HCT116 (cell line): ENCODE measurements around the gene MXRA7.

ENCODE experiments used
- ATF3 ChIP-seq: IDR thresholded peaks from 2 replicates; pipeline ENCODE4 v1.6.1; 2012
- EZH2 ChIP-seq: fragments of 200-600 bp; sonication (generic); IDR thresholded peaks from 2 replicates; pipeline ENCODE4 v1.6.1; 2017; ENCODE audit warnings: antibody characterized with exemption, mixed run types
- EZH2phosphoT487 ChIP-seq: fragments of 200-600 bp; IDR thresholded peaks from 2 replicates; pipeline ENCODE4 v1.6.1; 2018; ENCODE audit warnings: antibody characterized with exemption, borderline replicate concordance
- MAX ChIP-seq: IDR thresholded peaks from 2 replicates; pipeline ENCODE4 v1.6.1; 2012
- POLR2A ChIP-seq: IDR thresholded peaks from 2 replicates; pipeline ENCODE4 v1.7.0; 2011; ENCODE audit warnings: borderline replicate concordance; ENCODE audit not compliant: insufficient read depth, insufficient read length; ENCODE audit errors: extremely low read depth
- POLR2AphosphoS5 ChIP-seq: IDR thresholded peaks from 2 replicates; pipeline ENCODE4 v1.6.1; 2011; ENCODE audit warnings: mild to moderate bottlenecking, low read depth, low read length, moderate library complexity
- RAD21 ChIP-seq: IDR thresholded peaks from 2 replicates; pipeline ENCODE4 v1.6.1; 2012; ENCODE audit warnings: low read depth, mild to moderate bottlenecking
- SP1 ChIP-seq: IDR thresholded peaks from 2 replicates; pipeline ENCODE4 v1.6.1; 2012; ENCODE audit warnings: low read depth
- TF ChIP-seq, protein P1 (sequence below), 3 experiments: fragments of 200-600 bp in 1 of 3; sonication (generic) in 1 of 3; IDR thresholded peaks in 2 of 3; conservative IDR thresholded peaks in 1 of 3; 2 replicates each; pipeline ENCODE4 v1.5.1; 2012 to 2017; ENCODE audit warnings: low read depth in 2 of 3, low read length in 2 of 3, antibody characterized with exemption in 1 of 3, borderline replicate concordance in 1 of 3, control low read depth in 1 of 3, mild to moderate bottlenecking in 1 of 3, mixed read lengths in 1 of 3, mixed run types in 1 of 3, moderate library complexity in 1 of 3; ENCODE audit not compliant: insufficient read depth in 1 of 3
- TF ChIP-seq, protein P2 (sequence below): IDR thresholded peaks from 2 replicates; pipeline ENCODE4 v1.6.1; 2012; ENCODE audit warnings: low read depth

GRCh38 chr17:76714822-76715495 lies 4.2 kb upstream of the MXRA7 start:
- TF ChIP-seq ATF3 (no peak), MAX (no peak), POLR2A (no peak), EZH2 (no peak), RAD21 (peak; percentile 83), EZH2phosphoT487 (no peak), POLR2AphosphoS5 (no peak), SP1 (no peak)
- TF ChIP-seq, protein P1, sequence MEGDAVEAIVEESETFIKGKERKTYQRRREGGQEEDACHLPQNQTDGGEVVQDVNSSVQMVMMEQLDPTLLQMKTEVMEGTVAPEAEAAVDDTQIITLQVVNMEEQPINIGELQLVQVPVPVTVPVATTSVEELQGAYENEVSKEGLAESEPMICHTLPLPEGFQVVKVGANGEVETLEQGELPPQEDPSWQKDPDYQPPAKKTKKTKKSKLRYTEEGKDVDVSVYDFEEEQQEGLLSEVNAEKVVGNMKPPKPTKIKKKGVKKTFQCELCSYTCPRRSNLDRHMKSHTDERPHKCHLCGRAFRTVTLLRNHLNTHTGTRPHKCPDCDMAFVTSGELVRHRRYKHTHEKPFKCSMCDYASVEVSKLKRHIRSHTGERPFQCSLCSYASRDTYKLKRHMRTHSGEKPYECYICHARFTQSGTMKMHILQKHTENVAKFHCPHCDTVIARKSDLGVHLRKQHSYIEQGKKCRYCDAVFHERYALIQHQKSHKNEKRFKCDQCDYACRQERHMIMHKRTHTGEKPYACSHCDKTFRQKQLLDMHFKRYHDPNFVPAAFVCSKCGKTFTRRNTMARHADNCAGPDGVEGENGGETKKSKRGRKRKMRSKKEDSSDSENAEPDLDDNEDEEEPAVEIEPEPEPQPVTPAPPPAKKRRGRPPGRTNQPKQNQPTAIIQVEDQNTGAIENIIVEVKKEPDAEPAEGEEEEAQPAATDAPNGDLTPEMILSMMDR (IDR thresholded peaks at IDR 0.05 in 2 of 3, conservative IDR thresholded peaks at IDR 0.05 in 1 of 3; ENCODE audit: borderline replicate concordance in 1 of 3, insufficient read depth in 1 of 3, low read depth in 2 of 3, low read length in 2 of 3), result peak; percentile 87 to 97 (median 88)
- TF ChIP-seq, protein P2, sequence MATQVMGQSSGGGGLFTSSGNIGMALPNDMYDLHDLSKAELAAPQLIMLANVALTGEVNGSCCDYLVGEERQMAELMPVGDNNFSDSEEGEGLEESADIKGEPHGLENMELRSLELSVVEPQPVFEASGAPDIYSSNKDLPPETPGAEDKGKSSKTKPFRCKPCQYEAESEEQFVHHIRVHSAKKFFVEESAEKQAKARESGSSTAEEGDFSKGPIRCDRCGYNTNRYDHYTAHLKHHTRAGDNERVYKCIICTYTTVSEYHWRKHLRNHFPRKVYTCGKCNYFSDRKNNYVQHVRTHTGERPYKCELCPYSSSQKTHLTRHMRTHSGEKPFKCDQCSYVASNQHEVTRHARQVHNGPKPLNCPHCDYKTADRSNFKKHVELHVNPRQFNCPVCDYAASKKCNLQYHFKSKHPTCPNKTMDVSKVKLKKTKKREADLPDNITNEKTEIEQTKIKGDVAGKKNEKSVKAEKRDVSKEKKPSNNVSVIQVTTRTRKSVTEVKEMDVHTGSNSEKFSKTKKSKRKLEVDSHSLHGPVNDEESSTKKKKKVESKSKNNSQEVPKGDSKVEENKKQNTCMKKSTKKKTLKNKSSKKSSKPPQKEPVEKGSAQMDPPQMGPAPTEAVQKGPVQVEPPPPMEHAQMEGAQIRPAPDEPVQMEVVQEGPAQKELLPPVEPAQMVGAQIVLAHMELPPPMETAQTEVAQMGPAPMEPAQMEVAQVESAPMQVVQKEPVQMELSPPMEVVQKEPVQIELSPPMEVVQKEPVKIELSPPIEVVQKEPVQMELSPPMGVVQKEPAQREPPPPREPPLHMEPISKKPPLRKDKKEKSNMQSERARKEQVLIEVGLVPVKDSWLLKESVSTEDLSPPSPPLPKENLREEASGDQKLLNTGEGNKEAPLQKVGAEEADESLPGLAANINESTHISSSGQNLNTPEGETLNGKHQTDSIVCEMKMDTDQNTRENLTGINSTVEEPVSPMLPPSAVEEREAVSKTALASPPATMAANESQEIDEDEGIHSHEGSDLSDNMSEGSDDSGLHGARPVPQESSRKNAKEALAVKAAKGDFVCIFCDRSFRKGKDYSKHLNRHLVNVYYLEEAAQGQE, result no peak
